A673 (cell line): Measurements from ENCODE around the gene TMPRSS13.

ENCODE experiments used
- EZH2 ChIP-seq: fragments of 200-600 bp; sonication (generic); IDR thresholded peaks from 2 replicates; pipeline ENCODE4 v1.6.1; 2017; ENCODE audit warnings: borderline replicate concordance, low read depth, mild to moderate bottlenecking, mixed read lengths, antibody characterized with exemption, low read length; ENCODE audit not compliant: poor library complexity, severe bottlenecking
- TF ChIP-seq, protein P1 (sequence below): fragments of 300-800, 200-600 bp; sonication (generic); conservative IDR thresholded peaks from 2 replicates; pipeline ENCODE4 v1.5.1; 2017; ENCODE audit warnings: low read depth, mild to moderate bottlenecking, antibody characterized with exemption, low read length, moderate library complexity, mixed read lengths

DNA sequence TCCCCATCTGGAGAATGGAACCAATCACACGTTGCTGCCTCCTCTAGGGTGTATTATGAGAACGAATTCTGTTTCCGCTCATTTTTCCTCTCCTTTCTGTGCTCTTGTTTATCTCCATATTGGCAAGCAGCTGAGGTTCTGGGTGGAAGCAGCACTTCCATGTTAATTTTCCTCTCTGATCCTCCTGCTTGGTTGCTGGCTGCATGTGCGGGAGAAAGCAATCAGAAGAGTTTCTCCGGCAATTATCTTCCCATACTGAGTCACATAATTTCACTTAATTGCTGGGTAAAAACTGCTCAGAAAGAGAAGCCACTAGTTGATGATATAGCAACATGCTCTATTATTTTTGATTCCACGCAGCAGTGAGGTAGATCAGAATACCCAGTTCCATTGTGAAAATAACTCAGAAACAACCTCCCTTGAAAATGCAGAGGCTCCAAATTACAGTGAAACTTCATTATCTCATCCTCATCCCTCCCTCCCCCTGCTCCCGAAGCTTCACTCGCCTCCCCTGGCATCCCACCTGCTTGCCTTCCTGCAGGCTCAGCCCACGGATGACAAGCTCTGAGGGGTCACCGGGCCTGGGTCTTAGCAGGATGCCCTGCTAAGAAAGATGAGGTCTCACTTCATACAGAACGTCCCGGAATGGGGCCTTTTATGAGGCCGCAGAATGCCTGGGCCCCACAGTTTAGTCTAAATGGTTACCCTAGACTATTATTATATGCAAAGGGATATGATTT is 73.1 kb downstream of the TMPRSS13 start:
- no peak for TF ChIP-seq EZH2
- TF ChIP-seq, protein P1, sequence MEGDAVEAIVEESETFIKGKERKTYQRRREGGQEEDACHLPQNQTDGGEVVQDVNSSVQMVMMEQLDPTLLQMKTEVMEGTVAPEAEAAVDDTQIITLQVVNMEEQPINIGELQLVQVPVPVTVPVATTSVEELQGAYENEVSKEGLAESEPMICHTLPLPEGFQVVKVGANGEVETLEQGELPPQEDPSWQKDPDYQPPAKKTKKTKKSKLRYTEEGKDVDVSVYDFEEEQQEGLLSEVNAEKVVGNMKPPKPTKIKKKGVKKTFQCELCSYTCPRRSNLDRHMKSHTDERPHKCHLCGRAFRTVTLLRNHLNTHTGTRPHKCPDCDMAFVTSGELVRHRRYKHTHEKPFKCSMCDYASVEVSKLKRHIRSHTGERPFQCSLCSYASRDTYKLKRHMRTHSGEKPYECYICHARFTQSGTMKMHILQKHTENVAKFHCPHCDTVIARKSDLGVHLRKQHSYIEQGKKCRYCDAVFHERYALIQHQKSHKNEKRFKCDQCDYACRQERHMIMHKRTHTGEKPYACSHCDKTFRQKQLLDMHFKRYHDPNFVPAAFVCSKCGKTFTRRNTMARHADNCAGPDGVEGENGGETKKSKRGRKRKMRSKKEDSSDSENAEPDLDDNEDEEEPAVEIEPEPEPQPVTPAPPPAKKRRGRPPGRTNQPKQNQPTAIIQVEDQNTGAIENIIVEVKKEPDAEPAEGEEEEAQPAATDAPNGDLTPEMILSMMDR = no peak
